OCI-LY3 (cell line): ENCODE results near the gene CXCL14.

Experiments
- H2AFZ ChIP-seq: fragments of 200-600, 300-600 bp; shearing (Covaris generic); 2 replicates; pipeline ENCODE4 v1.6.0; 2014; ENCODE audit warnings: antibody characterized with exemption, low read depth, low read length
- H3K27ac ChIP-seq: fragments of 200-600, 300-600 bp; sonication (generic); 2 replicates; pipeline ENCODE4 v1.5.1; 2014; ENCODE audit warnings: mild to moderate bottlenecking, low read length, moderate library complexity, mixed read lengths
- H3K27me3 ChIP-seq: fragments of 200-600, 300-600 bp; sonication (generic); 2 replicates; pipeline ENCODE4 v1.6.1; 2014; ENCODE audit warnings: low read depth, low read length, mixed read lengths
- H3K36me3 ChIP-seq: fragments of 200-600, 300-600 bp; sonication (generic); replicated peaks from 2 replicates; pipeline ENCODE3; 2014; ENCODE audit warnings: low read depth, low read length, mixed read lengths
- H3K4me1 ChIP-seq: fragments of 300-600, 200-600 bp; sonication (generic); 2 replicates; pipeline ENCODE4 v1.6.1; 2014; ENCODE audit warnings: low read length, mixed read lengths
- H3K4me2 ChIP-seq: fragments of 200-600, 300-600 bp; sonication (generic); 2 replicates; pipeline ENCODE4 v1.6.1; 2014; ENCODE audit warnings: low read length, mixed read lengths
- H3K4me3 ChIP-seq: fragments of 300-600, 200-600 bp; sonication (generic); 2 replicates; pipeline ENCODE4 v1.5.1; 2014; ENCODE audit warnings: antibody characterized with exemption, mild to moderate bottlenecking, low read length, moderate library complexity
- H3K79me2 ChIP-seq: fragments of 300-600, 200-600 bp; shearing (Covaris generic); 2 replicates; pipeline ENCODE4 v1.6.1; 2014; ENCODE audit warnings: mild to moderate bottlenecking, low read length, mixed read lengths
- H3K9ac ChIP-seq: fragments of 300-600, 200-600 bp; shearing (Covaris generic); 2 replicates; pipeline ENCODE4 v1.6.0; 2014; ENCODE audit warnings: mild to moderate bottlenecking, low read length, moderate library complexity
- H3K9me3 ChIP-seq: fragments of 200-600, 300-600 bp; shearing (Covaris generic); 2 replicates; pipeline ENCODE4 v1.6.1; 2014; ENCODE audit warnings: low read length, mixed read lengths; ENCODE audit not compliant: insufficient read depth
- H4K20me1 ChIP-seq: fragments of 200-600, 300-600 bp; sonication (generic); 2 replicates; pipeline ENCODE4 v1.6.1; 2016; ENCODE audit warnings: low read length, mixed read lengths; ENCODE audit not compliant: insufficient read depth
- EZH2phosphoT487 ChIP-seq: fragments of 200-600 bp; shearing (Covaris generic); IDR thresholded peaks from 2 replicates; pipeline ENCODE4 v1.6.1; 2018; ENCODE audit warnings: antibody characterized with exemption, mixed run types, low read depth
- TF ChIP-seq, protein P1 (sequence below): fragments of 200-600, 300-600 bp; sonication (generic); IDR thresholded peaks from 2 replicates; pipeline ENCODE4 v1.5.1; 2014; ENCODE audit warnings: antibody characterized with exemption, low read length, low read depth

CXCL14 gene

DNA sequence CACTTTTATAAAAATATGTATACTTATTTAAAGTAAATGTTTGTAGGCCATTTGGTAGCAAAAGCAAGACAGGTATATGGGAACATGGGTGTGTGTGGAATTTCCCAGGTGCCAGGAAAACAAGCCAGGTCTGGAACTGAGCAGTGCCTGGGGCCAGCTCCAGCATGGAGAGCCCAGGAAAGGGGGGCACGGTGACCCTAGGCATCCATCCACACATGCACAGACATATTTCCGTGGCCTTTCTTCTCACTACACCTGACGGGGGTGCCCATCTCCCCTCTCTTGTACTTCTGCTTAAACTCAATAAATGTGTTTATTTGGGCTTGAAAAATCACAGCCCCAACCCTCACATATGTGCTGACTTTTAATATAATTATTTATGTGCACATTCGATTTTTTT, 31.2 kb upstream of the CXCL14 start:
- H2AFZ ChIP-seq, result no peak overlapping the region
- H3K9me3 ChIP-seq, result no peaks in the 10 kb centered on the region
- no peak overlapping the region for H3K27ac ChIP-seq
- H3K9ac ChIP-seq, result no peak overlapping the region
- H3K4me1 ChIP-seq, result no peaks in the 10 kb centered on the region
- no peaks in the 10 kb centered on the region for H3K36me3 ChIP-seq
- no peak overlapping the region for H3K4me3 ChIP-seq
- no peak for TF ChIP-seq EZH2phosphoT487
- TF ChIP-seq, protein P1, sequence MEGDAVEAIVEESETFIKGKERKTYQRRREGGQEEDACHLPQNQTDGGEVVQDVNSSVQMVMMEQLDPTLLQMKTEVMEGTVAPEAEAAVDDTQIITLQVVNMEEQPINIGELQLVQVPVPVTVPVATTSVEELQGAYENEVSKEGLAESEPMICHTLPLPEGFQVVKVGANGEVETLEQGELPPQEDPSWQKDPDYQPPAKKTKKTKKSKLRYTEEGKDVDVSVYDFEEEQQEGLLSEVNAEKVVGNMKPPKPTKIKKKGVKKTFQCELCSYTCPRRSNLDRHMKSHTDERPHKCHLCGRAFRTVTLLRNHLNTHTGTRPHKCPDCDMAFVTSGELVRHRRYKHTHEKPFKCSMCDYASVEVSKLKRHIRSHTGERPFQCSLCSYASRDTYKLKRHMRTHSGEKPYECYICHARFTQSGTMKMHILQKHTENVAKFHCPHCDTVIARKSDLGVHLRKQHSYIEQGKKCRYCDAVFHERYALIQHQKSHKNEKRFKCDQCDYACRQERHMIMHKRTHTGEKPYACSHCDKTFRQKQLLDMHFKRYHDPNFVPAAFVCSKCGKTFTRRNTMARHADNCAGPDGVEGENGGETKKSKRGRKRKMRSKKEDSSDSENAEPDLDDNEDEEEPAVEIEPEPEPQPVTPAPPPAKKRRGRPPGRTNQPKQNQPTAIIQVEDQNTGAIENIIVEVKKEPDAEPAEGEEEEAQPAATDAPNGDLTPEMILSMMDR, result no peak
- H3K79me2 ChIP-seq, result no peaks in the 10 kb centered on the region
- H4K20me1 ChIP-seq, result no peaks in the 10 kb centered on the region
- H3K27me3 ChIP-seq, result no peaks in the 10 kb centered on the region
- no peak overlapping the region for H3K4me2 ChIP-seq

DNA sequence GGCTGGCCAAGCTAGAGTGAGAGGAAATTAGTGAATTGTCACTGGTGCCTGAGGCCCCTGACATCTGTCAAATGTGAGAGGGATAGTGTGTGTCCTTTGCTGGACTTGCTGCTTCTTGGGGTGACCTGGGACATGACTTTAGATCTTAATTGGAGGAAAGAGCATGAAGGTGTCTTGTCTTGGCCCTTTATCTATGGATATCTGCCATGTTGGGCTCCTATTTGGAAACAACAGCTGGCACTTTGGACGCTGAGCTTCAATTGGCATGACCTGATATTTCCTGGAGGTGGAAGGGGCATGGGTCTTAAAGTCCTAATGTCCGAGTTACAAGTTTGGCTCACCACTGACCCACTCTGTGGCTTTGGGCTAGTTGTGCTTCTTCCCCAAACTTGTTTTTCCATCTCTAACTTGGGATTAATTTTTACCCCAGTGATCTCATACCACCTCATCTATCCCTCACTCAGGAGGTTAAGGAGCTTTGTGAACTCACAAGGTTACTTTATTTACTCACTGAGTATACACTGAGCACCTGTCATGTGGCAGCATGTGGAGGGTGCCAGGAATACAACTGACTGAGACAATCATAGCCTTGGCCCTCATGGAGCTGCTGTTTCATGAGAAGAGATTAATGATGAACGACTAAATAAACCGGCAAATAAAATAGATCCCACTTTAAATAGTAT, 30.1 kb upstream of the CXCL14 start:
- H3K27me3 ChIP-seq, result no peaks in the 10 kb centered on the region

DNA sequence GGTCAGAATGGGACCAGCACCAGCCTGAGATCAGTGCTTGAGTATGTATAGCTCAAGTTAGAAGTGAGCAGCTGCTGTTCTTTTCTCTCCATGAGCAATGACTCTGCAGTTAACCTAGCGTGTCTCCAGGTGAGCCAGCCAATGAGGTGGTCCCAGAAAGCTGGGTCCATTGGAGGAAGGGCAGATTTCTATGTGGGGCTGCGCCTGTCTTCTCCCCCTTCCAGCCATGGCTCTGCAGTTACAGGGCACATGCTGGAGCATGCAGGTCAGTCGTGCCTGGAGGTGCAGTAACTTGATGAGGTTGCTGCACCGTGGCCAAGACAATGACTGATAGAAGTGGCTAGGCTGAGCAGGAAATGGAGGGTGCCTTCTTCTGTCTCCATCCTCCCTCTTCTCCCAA, 29.6 kb upstream of the CXCL14 start:
- H3K4me3 ChIP-seq, result no peak overlapping the region
- H3K9ac ChIP-seq, result no peak overlapping the region
- no peaks in the 10 kb centered on the region for H3K4me1 ChIP-seq
- H3K9me3 ChIP-seq, result no peaks in the 10 kb centered on the region
- H3K27ac ChIP-seq, result no peak overlapping the region
- H3K4me2 ChIP-seq, result no peak overlapping the region
- no peaks in the 10 kb centered on the region for H3K27me3 ChIP-seq
- H3K36me3 ChIP-seq, result no peaks in the 10 kb centered on the region
- H3K79me2 ChIP-seq, result no peaks in the 10 kb centered on the region
- no peak overlapping the region for H2AFZ ChIP-seq
- no peaks in the 10 kb centered on the region for H4K20me1 ChIP-seq
- TF ChIP-seq, protein P1, result no peak
- TF ChIP-seq EZH2phosphoT487, result no peak

More for the DNA sequence above, 30.1 kb upstream of the CXCL14 start:
- Histone ChIP-seq H3K9ac (no peak overlapping the region), H3K27ac (no peak overlapping the region), H2AFZ (no peak overlapping the region), H4K20me1 (no peaks in the 10 kb centered on the region), H3K79me2 (no peaks in the 10 kb centered on the region), H3K9me3 (no peaks in the 10 kb centered on the region), H3K36me3 (no peaks in the 10 kb centered on the region), H3K4me1 (no peaks in the 10 kb centered on the region), H3K4me2 (no peak overlapping the region), H3K4me3 (no peak overlapping the region)
- no peak for TF ChIP-seq EZH2phosphoT487
- TF ChIP-seq, protein P1, result no peak

DNA sequence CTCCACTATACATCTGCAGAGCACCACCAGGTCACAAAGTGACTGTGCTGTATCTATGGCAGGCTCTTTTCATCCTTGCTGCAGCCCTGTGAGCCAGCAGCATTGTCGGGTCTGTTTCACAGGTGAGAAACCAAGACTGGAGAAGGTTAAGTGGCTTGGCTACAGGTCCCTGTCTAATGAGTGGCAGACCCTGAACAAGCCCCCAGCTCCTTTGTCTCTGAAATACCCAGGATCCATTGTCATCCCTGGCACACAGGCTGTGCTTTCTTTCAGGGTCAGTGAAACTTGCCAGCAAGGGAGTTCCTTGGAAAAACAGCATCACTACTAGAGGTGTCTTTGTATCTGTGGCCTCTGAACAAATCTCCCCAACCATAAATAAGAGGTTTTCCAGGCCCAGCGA, 27.6 kb upstream of the CXCL14 start:
- H3K9me3 ChIP-seq, result no peaks in the 10 kb centered on the region
- no peaks in the 10 kb centered on the region for H3K27me3 ChIP-seq
- H3K79me2 ChIP-seq, result no peaks in the 10 kb centered on the region
- no peak overlapping the region for H3K4me2 ChIP-seq
- H2AFZ ChIP-seq, result no peak overlapping the region
- H3K36me3 ChIP-seq, result no peaks in the 10 kb centered on the region
- no peak overlapping the region for H3K4me3 ChIP-seq
- H3K9ac ChIP-seq, result no peak overlapping the region
- TF ChIP-seq, protein P1, result no peak
- H3K27ac ChIP-seq, result no peak overlapping the region
- no peaks in the 10 kb centered on the region for H3K4me1 ChIP-seq
- H4K20me1 ChIP-seq, result no peaks in the 10 kb centered on the region
